Skeletal muscle cell (primary cell): Measurements from ENCODE around the gene NUDT6.
"Not testable (repeated sequence)": the region's sequence is repeated elsewhere in the genome, so short reads cannot be mapped to it uniquely, and the experiment has no call there.

Experiments used
- DNase-seq: peaks from one replicate; pipeline ENCODE4 v3.0.0-alpha.2; 2010; ENCODE audit warnings: low read depth
- H3K4me3 ChIP-seq: 2 replicates; pipeline ENCODE4 v1.5.1; 2011; ENCODE audit warnings: low read depth, mild to moderate bottlenecking, control low read depth, low read length, moderate library complexity

NUDT6 gene

GRCh38 chr4:122845760-122846159, 76.6 kb downstream of the NUDT6 start:
- DNase-seq: no peak
- no peak overlapping the region for H3K4me3 ChIP-seq

DNA sequence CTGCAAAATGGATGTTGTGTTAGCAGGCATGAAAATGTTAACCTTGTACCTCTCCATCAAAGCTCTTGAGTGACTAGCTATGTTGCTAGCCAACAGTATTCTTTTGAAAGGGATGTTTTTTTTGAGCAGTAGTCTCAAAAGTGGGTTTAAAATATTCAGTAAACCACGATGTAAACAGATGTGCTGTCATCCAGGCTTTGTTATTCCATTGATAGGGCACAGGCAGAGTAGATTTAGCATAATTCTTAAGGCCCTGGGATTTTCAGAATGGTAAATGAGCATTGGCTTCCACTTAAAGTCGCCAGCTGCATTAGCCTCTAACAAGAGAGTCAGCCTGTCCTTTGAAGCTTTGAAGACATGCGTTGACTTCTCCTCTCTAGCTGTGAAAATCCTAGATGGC, 77.3 kb downstream of the NUDT6 start:
- DNase-seq: no peak
- H3K4me3 ChIP-seq: no peak overlapping the region

- not testable (repeated sequence) for DNase-seq, H3K4me3 ChIP-seq
These were observed 78.0 kb downstream of the NUDT6 start for GRCh38 chr4:122844391-122844790.

- no peak for DNase-seq
- H3K4me3 ChIP-seq: no peak overlapping the region
These were observed 79.3 kb downstream of the NUDT6 start for GRCh38 chr4:122842984-122843531.
